Measurements from ENCODE around the gene DLG2. TPM values are rescaled to one million over a fixed set of nuclear protein-coding genes. Genes with fewer than 3 reads are reported as not detected.

The DLG2 gene
- total RNA-seq, 2 experiments from 2014 or later = 1.2 to 1.4 TPM

DNA sequence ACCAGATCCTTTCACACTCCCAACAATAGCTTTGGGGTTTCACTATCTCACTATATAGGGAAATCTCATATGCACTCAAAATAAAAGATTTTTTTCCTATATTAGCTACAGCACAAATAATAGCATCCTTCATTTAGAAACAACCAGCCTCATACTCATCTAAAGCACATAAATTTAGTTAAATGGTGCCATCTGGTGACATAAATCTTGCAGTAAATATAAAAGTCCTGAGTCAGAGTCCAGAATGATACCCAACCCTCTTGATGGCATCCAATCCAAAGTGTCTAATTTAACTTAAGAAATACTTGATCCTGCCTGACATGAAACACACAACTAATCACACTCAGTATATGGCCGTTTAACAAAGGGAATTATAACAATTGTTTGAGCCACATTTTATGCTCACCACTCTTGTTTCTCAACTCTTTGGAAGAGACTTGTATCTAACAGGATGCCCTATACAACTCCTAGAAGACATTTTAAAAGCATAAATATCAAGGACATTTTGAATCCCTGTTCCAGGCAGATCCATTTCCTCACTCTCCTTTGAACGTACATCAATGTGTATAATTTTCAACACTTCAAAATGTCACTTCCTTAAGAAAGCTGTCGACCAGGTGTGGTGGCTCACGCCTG lies 36.2 kb downstream of the DLG2 start:
- ChIA-PET POLR2A (no interaction called here), CTCF (no interaction called here)

DNA sequence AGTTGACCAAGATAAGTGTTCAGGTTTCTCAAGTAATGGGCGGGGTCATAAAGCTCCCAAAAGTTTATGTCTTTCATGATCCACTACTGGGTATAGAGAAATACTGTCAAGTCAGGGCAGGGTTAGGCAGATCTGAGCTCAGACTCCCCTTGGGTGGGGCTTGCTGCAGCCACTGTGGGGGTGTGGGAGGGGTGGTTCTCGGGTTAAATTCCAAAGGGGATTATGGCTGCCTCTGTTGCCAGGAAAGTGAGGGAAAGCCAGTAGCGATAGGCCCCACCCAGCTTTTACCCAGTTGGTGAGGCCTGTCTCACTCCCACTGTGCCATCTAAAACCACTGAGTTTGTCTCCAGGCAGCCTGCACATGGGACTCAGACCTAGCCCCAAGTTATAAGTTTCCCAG lies 37.8 kb downstream of the DLG2 start:
- POLR2A ChIA-PET = no interaction called here
- CTCF ChIA-PET = no interaction called here

DNA sequence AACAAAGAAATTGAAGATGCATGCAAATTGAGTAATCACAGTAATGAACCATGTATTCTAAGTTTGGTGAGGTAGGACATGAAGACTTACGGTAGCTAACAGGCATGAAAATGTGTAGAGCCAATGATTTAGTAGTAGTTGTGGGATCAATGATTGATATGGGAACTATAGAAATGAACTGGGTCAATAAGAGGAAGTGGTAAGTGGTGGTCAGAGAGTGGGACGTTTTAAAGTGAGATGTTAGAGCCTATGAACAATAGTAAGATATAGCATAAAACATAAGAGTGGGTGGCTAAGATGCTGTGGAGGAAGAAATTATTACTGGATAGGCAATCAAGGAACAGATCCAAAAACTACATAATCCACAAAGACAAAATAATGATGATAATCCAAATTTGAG lies 45.0 kb downstream of the DLG2 start:
- ChIA-PET CTCF (no interaction called here), POLR2A (no interaction called here)

DNA sequence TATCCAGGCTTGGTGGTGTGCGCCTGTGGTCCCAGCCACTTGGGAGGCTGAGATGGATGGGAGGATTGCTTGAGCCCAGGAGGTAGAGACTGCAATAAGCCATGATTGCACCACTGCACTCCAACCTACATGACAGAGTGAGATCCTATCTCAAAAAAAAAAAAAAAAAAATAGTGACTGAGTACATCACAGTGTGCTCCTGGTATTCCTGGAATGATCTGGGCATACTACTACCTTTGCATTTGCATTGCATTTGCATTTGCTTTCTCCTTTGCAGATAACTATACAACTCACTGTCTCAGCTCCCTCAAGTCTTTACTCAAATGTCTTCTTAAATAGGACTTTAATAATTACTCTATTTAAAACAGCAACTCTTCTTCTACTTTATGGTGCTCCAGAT lies 51.8 kb downstream of the DLG2 start:
- CTCF ChIA-PET = no interaction called here
- POLR2A ChIA-PET = no interaction called here

DNA sequence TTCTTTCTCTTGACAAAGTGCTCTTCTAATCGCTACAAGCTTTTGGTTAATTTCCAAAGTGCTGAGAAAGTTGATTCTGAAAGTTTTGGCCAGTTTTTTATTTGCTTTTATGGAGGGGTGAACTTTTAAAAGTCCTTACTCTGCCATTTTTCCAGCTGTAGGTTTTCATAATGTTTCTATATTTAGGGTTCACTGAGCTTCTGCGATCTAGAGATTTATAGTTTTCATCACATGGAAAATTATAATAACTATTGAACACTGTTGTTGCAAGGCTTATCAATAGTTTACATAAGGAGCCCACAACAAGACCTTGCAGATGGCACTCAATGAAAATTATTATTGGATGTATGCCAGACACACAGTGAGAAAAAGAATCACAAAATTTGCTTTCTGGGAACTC lies 55.1 kb downstream of the DLG2 start:
- ChIA-PET POLR2A (no interaction called here), CTCF (interaction anchor here (0.6 kb wide), 1 partner anchor 383 kb away, joined by 3 read pairs; no protein-coding TSS in a partner anchor)

- ChIA-PET CTCF (no interaction called here), POLR2A (no interaction called here)
Measured at GRCh38 chr11:85569525-85569924, 57.6 kb downstream of the DLG2 start.

- CTCF ChIA-PET = no interaction called here
- POLR2A ChIA-PET = no interaction called here
Measured at GRCh38 chr11:85558411-85558810, 68.7 kb downstream of the DLG2 start.

DNA sequence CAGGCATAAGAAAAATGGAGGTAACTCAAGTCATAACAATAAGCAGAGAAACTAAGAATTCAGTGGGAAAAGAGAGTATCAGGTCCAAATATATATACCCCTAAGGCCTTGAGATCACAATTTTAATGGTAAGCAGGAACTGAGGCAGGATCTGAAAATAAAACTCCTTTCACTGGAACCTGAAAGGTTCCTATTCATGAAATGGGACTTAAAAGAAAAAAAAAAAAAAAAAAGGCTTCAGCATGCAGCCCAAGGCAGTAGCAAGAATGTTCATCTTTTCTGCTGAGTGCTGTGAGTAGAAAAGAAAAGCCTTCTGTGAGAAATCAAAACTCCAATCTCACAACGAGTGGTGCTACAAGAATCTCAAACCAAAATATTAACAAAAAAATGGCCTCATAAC lies 75.3 kb downstream of the DLG2 start:
- POLR2A ChIA-PET = no interaction called here
- CTCF ChIA-PET = no interaction called here

- ChIA-PET CTCF (no interaction called here), POLR2A (no interaction called here)
Measured at GRCh38 chr11:85541683-85542082, 85.5 kb downstream of the DLG2 start.

- ChIA-PET CTCF (no interaction called here), POLR2A (no interaction called here)
Measured at GRCh38 chr11:85540635-85541205, 86.4 kb downstream of the DLG2 start.

GRCh38 chr11:85540181-85540580 lies 87.0 kb downstream of the DLG2 start:
- POLR2A ChIA-PET = no interaction called here
- CTCF ChIA-PET = no interaction called here

DNA sequence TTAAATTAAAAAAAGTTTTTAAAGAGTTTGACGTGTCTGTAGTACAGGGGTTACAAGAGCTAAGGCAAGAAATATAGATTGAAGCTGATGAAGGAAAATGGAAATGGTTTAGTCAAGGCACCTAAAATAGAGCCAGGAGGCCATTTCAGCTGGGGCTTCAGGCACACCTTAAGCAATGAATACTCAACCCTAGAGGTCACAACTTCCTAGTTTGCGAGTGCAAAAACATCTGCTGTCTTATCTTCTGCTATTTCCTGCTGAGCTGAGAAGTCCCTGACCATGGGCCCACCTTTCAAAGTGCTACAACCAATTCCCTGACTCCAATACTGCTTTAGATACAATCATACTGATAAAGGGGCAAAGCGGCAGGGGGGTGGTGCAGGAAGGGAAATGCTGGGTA lies 87.4 kb downstream of the DLG2 start:
- CTCF ChIA-PET = no interaction called here
- POLR2A ChIA-PET = no interaction called here

GRCh38 chr11:85539029-85539689 lies 88.0 kb downstream of the DLG2 start:
- ChIA-PET POLR2A (no interaction called here), CTCF (no interaction called here)

- ChIA-PET CTCF (no interaction called here), POLR2A (no interaction called here)
Measured at GRCh38 chr11:85536438-85536837, 90.7 kb downstream of the DLG2 start.

DNA sequence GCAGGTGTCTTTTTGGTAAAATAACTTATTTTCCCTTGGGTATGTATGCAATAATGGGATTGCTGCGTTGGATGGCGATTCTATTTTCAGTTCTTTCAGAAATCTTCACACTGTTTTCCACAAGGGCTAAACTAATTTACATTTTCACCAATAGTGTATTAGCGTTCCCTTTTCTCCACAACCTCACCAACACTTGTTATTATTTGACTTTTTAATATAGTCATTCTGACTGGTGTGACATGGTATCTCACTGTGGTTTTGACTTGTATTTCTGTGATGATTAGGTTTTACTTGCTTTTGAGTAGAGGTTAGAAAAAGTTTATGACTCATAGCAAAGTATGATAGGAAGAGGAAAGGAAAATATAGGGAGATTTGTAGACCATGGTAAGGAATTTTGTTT lies 92.3 kb downstream of the DLG2 start:
- POLR2A ChIA-PET = no interaction called here
- CTCF ChIA-PET = no interaction called here

DNA sequence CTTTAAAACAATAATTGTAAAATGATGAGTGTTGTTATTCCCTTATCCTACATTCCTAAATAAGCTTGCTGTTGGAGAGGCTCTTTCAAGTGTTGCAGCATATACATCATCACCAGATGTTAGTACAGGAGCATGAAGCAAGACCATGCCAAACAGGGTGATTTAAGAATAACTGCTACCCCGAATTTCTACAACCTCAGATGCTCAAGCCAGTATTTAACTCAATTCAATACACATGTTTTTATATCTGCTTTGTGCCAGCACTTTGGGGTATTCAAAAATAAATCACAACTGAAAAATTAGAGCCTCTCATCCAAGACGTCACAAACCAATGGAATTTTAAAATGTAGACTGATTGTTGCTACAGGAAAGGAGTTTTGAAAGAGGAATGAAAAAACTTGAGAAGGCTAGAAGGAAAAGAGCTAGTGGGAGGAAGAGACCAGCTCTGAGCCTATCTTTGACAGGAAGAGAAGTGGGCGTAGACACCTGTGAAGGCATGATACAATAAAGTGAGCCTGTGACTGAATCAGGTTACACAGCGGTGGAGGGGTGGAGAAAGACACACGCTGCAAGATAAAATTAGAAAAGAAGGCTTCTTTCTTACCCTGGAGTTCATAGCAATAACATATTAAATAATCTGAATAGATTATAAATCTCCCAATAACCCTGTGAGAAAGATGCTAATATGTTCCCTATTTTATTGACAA lies 95.8 kb downstream of the DLG2 start:
- ChIA-PET POLR2A (no interaction called here), CTCF (no interaction called here)

DNA sequence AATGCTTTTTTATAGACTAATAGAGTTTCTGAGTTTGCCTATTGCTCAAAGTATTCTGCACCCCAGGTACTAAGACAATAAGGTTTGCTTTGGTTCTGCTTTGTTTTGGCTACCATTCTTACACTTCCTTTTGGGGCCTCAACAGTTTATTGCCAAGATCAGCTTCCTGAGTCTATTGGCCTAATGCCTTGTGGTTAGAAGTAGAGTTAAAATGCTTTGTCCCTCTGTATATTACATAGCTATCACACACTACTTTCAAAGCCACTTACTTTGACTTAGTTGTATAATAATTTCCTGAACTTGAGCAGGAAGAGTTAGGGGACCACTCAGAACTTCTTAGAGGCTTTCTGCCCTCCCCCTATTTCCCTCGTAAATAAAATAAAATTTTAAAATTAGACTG lies 96.5 kb downstream of the DLG2 start:
- POLR2A ChIA-PET = no interaction called here
- CTCF ChIA-PET = no interaction called here

GRCh38 chr11:85526564-85526963 lies 100.6 kb downstream of the DLG2 start:
- ChIA-PET CTCF (no interaction called here), POLR2A (no interaction called here)

DNA sequence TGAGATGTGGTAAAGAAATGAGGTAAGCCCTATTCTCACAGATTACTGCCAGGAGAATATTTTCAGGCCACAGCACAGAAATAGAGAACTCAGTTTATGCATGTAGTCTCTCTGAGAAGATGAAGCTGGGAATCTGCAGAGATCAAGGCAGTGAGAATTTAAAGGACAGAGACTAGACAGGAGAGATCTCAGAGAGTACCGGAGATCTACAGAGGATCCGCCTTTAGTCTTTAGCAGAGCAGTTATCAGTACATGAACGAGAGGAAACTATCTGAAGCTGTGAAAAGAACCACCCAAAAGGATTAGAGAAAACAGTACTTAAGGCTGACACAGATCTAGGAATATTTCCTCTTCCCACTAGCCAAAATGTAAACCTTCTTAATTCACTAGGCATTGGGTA lies 101.5 kb downstream of the DLG2 start:
- ChIA-PET CTCF (no interaction called here), POLR2A (no interaction called here)

DNA sequence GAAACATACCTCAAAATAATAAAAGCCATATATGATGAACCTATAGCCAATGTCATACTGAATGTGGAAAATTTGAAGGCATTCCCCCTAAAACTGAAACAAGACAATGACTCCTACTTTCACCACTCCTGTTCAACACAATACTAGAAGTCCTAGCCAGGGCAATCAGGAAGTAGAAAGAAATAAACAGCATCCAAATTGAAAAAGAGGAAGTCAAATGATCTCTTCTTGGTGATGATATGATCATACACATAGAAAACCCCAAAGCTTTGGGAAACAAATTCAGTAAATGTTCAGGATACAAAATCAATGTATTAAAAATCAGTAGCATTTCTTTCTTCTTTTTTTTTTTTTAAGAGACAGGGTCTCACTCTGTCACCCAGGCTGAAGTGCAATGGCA lies 109.9 kb downstream of the DLG2 start:
- POLR2A ChIA-PET = no interaction called here
- CTCF ChIA-PET = no interaction called here

DNA sequence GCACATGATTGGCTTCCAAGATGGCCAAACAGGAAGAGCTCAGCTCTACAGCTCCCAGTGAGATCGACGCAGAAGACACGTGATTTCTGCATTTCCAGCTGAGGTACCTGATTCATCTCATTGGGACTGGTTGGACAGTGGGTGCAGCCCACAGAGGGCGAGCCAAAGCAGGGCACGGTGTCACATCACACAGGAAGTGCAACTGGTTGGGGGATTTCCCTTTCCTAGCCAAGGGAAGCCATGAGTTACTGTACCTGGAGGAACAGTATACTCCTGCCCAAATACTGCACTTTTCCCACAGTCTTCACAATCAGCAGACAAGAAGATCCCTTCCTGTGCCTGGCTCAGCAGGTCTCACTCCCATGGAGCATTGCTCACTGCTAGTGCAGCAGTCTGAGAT lies 131.2 kb downstream of the DLG2 start:
- CTCF ChIA-PET = no interaction called here
- POLR2A ChIA-PET = no interaction called here

DNA sequence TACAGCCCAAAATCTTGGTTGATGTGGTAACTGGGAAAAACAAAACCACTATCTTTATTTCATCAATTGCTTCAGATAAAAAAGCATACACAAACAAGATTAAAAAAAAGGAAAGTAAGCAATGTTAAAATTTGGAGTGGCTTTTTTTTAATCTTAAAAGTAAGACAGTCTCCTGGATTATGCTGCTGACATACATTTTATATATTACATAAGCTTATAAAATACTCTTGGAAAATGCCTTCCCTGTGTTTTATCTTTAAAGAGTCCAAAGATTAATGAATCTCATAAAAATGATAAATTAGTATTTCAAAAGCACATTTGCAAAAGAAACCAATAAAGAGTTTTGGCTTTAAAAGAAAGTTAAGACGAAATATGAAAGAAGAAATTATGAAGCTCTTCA lies 132.7 kb downstream of the DLG2 start:
- CTCF ChIA-PET = no interaction called here
- POLR2A ChIA-PET = no interaction called here

Data from activated CD8-positive, alpha-beta memory T cell treated with anti-CD3 and anti-CD28 coated beads for 36 hours (primary cell).